ENCODE data around the gene EPHB1.
"Not testable (repeated sequence)": the region's sequence is repeated elsewhere in the genome, so short reads cannot be mapped to it uniquely, and the experiment has no call there.

EPHB1 gene

GRCh38 chr3:135097276-135097946, 302.4 kb downstream of the EPHB1 start:
- H3K4me1 ChIP-seq (ENCODE audit: control insufficient read depth, low read depth, low read length), result peaks cover 11% of the 10 kb centered on the region
- no peak overlapping the region for H3K4me3 ChIP-seq (ENCODE audit: low read length)
- no peaks in the 10 kb centered on the region for H3K27me3 ChIP-seq (ENCODE audit: control insufficient read depth, insufficient read depth, low read length)
- H3K36me3 ChIP-seq (ENCODE audit: control insufficient read depth, low read depth, low read length), result no peaks in the 10 kb centered on the region
- no peak overlapping the region for H3K9ac ChIP-seq (ENCODE audit: low read length)
- no peak overlapping the region for H3K27ac ChIP-seq (ENCODE audit: low read length)
- no peaks in the 10 kb centered on the region for H3K9me3 ChIP-seq (ENCODE audit: control insufficient read depth, low read depth, low read length)

GRCh38 chr3:135099734-135100355, 304.8 kb downstream of the EPHB1 start:
- Histone ChIP-seq H3K27me3 (ENCODE audit: control insufficient read depth, insufficient read depth, low read length) (no peaks in the 10 kb centered on the region), H3K36me3 (ENCODE audit: control insufficient read depth, low read depth, low read length) (no peaks in the 10 kb centered on the region), H3K4me1 (ENCODE audit: control insufficient read depth, low read depth, low read length) (peaks cover 19% of the 10 kb centered on the region), H3K27ac (ENCODE audit: low read length) (no peak overlapping the region), H3K9ac (ENCODE audit: low read length) (no peak overlapping the region), H3K9me3 (ENCODE audit: control insufficient read depth, low read depth, low read length) (no peaks in the 10 kb centered on the region), H3K4me3 (ENCODE audit: low read length) (no peak overlapping the region)

DNA sequence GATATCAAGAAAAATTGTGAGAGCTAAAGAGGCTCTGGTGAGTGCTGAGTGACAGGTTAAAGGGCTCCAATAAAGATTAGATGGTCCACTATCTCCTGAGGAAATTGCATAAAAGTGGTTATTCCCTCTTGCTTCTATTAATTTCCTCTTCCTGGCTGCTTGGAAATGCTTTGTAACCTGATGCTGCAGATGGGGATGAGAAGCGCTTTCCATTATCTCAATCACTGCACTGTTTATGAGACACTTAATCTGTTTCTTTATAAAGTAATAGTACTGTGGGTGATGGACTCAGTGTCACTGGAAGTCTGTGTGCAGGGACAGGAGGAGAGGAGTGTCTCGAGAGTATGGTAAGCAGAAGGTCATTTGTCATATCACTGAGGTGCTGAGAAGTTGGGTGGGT, 305.3 kb downstream of the EPHB1 start:
- Histone ChIP-seq H3K9ac (ENCODE audit: low read length) (no peak overlapping the region), H3K9me3 (ENCODE audit: control insufficient read depth, low read depth, low read length) (no peaks in the 10 kb centered on the region), H3K27ac (ENCODE audit: low read length) (no peak overlapping the region), H3K36me3 (ENCODE audit: control insufficient read depth, low read depth, low read length) (no peaks in the 10 kb centered on the region), H3K4me3 (ENCODE audit: low read length) (no peak overlapping the region), H3K4me1 (ENCODE audit: control insufficient read depth, low read depth, low read length) (peaks cover 19% of the 10 kb centered on the region), H3K27me3 (ENCODE audit: control insufficient read depth, insufficient read depth, low read length) (no peaks in the 10 kb centered on the region)

- Histone ChIP-seq H3K9ac (ENCODE audit: low read length) (no peak overlapping the region), H3K36me3 (ENCODE audit: control insufficient read depth, low read depth, low read length) (no peaks in the 10 kb centered on the region), H3K27ac (ENCODE audit: low read length) (no peak overlapping the region), H3K9me3 (ENCODE audit: control insufficient read depth, low read depth, low read length) (no peaks in the 10 kb centered on the region), H3K27me3 (ENCODE audit: control insufficient read depth, insufficient read depth, low read length) (no peaks in the 10 kb centered on the region), H3K4me3 (ENCODE audit: low read length) (no peak overlapping the region), H3K4me1 (ENCODE audit: control insufficient read depth, low read depth, low read length) (peaks cover 19% of the 10 kb centered on the region)
These were observed 308.9 kb downstream of the EPHB1 start for GRCh38 chr3:135103917-135104316.

DNA sequence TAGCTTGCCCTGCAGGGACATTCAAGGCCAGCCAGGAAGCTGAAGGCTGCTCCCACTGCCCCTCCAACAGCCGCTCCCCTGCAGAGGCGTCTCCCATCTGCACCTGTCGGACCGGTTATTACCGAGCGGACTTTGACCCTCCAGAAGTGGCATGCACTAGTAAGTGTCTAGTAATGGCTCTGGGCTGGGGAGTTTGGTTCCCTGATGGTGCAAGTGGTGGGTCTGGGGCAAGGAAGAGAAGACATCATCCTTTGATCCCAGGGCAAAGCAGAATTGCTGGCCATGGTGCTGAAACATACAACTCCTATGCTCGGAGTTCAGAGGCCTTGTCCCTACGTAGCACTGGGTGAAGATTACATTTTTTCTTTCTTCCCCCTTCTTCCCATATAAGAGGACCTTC, 311.4 kb downstream of the EPHB1 start:
- Histone ChIP-seq H3K27ac (ENCODE audit: low read length) (no peak overlapping the region), H3K4me3 (ENCODE audit: low read length) (no peak overlapping the region), H3K9ac (ENCODE audit: low read length) (no peak overlapping the region), H3K9me3 (ENCODE audit: control insufficient read depth, low read depth, low read length) (no peaks in the 10 kb centered on the region), H3K36me3 (ENCODE audit: control insufficient read depth, low read depth, low read length) (no peaks in the 10 kb centered on the region), H3K27me3 (ENCODE audit: control insufficient read depth, insufficient read depth, low read length) (no peaks in the 10 kb centered on the region), H3K4me1 (ENCODE audit: control insufficient read depth, low read depth, low read length) (peaks cover 8% of the 10 kb centered on the region)

DNA sequence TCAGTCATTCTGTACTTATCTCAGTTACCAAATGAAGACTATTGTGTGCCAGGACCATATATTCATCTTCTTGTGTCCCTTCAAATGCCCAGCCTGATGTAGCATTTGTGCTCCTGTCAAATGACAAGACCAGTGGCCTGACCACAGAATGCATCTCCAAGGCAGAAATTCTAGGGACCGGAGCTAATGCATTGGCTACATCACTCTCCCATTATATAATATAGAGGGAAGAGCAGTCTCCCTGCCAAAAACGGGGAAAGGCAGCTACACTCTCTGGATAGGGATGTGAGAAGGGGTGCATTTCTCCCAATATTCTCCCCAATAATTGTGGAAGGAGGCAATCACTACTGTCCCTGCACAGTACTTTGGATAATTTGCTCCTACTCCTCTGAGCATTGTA, 312.0 kb downstream of the EPHB1 start:
- Histone ChIP-seq H3K4me3 (ENCODE audit: low read length) (no peak overlapping the region), H3K27me3 (ENCODE audit: control insufficient read depth, insufficient read depth, low read length) (no peaks in the 10 kb centered on the region), H3K4me1 (ENCODE audit: control insufficient read depth, low read depth, low read length) (peaks cover 8% of the 10 kb centered on the region), H3K36me3 (ENCODE audit: control insufficient read depth, low read depth, low read length) (no peaks in the 10 kb centered on the region), H3K9me3 (ENCODE audit: control insufficient read depth, low read depth, low read length) (no peaks in the 10 kb centered on the region), H3K27ac (ENCODE audit: low read length) (no peak overlapping the region), H3K9ac (ENCODE audit: low read length) (no peak overlapping the region)

DNA sequence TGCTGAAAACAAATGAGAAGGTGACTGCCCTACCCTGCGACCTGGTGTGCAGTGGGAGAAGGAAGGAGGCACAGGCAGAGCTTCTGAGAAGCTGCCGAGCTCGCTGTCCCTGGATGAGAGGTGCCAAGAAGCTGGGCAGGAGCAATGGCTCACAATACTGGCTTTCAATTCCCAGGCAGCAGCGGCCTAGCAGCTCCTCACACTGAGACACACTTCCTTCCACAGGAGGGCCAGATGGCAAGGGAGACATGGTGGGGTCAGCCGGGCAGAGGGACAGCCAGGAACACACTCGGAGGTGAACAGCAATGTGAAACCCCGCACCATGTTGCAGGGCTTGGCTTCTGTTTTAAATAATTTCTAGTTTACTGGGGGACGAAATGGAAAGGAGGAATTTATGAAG, 314.6 kb downstream of the EPHB1 start:
- Histone ChIP-seq H3K9ac (ENCODE audit: low read length) (no peak overlapping the region), H3K4me3 (ENCODE audit: low read length) (no peak overlapping the region), H3K9me3 (ENCODE audit: control insufficient read depth, low read depth, low read length) (no peaks in the 10 kb centered on the region), H3K27me3 (ENCODE audit: control insufficient read depth, insufficient read depth, low read length) (no peaks in the 10 kb centered on the region), H3K4me1 (ENCODE audit: control insufficient read depth, low read depth, low read length) (no peaks in the 10 kb centered on the region), H3K36me3 (ENCODE audit: control insufficient read depth, low read depth, low read length) (no peaks in the 10 kb centered on the region), H3K27ac (ENCODE audit: low read length) (no peak overlapping the region)

GRCh38 chr3:135114551-135114950, 319.5 kb downstream of the EPHB1 start:
- not testable (repeated sequence) for H3K27ac ChIP-seq (ENCODE audit: low read length); H3K27me3 ChIP-seq (ENCODE audit: control insufficient read depth, insufficient read depth, low read length); H3K9ac ChIP-seq (ENCODE audit: low read length); H3K4me1 ChIP-seq (ENCODE audit: control insufficient read depth, low read depth, low read length); H3K4me3 ChIP-seq (ENCODE audit: low read length); H3K36me3 ChIP-seq (ENCODE audit: control insufficient read depth, low read depth, low read length); H3K9me3 ChIP-seq (ENCODE audit: control insufficient read depth, low read depth, low read length)

GRCh38 chr3:135117977-135118376, 322.9 kb downstream of the EPHB1 start:
- Histone ChIP-seq H3K36me3 (ENCODE audit: control insufficient read depth, low read depth, low read length) (no peaks in the 10 kb centered on the region), H3K4me3 (ENCODE audit: low read length) (no peak overlapping the region), H3K4me1 (ENCODE audit: control insufficient read depth, low read depth, low read length) (no peaks in the 10 kb centered on the region), H3K9me3 (ENCODE audit: control insufficient read depth, low read depth, low read length) (no peaks in the 10 kb centered on the region), H3K9ac (ENCODE audit: low read length) (no peak overlapping the region), H3K27me3 (ENCODE audit: control insufficient read depth, insufficient read depth, low read length) (no peaks in the 10 kb centered on the region), H3K27ac (ENCODE audit: low read length) (no peak overlapping the region)

DNA sequence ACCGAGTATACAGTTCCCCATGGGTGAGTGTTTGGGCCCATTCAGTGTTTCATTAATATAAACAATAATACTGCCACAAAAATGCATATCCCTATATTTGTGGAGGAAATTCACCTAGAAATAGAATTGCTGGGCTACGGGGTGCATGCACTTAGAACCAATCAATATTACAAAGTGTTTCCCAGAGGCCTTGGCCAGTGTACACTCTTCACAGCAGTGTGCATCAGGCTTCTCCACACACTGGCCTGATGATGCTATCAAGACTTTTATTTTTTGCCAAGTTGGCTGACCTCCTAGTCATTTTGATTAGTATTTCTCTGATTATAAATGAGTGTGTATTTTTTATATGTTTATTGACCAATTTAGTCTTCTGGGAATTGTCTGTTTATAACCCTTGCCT, 323.7 kb downstream of the EPHB1 start:
- Histone ChIP-seq H3K4me1 (ENCODE audit: control insufficient read depth, low read depth, low read length) (no peaks in the 10 kb centered on the region), H3K36me3 (ENCODE audit: control insufficient read depth, low read depth, low read length) (no peaks in the 10 kb centered on the region), H3K9me3 (ENCODE audit: control insufficient read depth, low read depth, low read length) (no peaks in the 10 kb centered on the region), H3K4me3 (ENCODE audit: low read length) (no peak overlapping the region), H3K27me3 (ENCODE audit: control insufficient read depth, insufficient read depth, low read length) (no peaks in the 10 kb centered on the region), H3K9ac (ENCODE audit: low read length) (no peak overlapping the region), H3K27ac (ENCODE audit: low read length) (no peak overlapping the region)

GRCh38 chr3:135125171-135125801, 330.2 kb downstream of the EPHB1 start:
- no peaks in the 10 kb centered on the region for H3K27me3 ChIP-seq (ENCODE audit: control insufficient read depth, insufficient read depth, low read length)
- H3K9ac ChIP-seq (ENCODE audit: low read length), result no peak overlapping the region
- H3K36me3 ChIP-seq (ENCODE audit: control insufficient read depth, low read depth, low read length), result no peaks in the 10 kb centered on the region
- no peaks in the 10 kb centered on the region for H3K9me3 ChIP-seq (ENCODE audit: control insufficient read depth, low read depth, low read length)
- H3K4me1 ChIP-seq (ENCODE audit: control insufficient read depth, low read depth, low read length), result no peaks in the 10 kb centered on the region
- H3K4me3 ChIP-seq (ENCODE audit: low read length), result no peak overlapping the region
- H3K27ac ChIP-seq (ENCODE audit: low read length), result no peak overlapping the region

- Histone ChIP-seq H3K27ac (ENCODE audit: low read length) (no peak overlapping the region), H3K4me1 (ENCODE audit: control insufficient read depth, low read depth, low read length) (no peaks in the 10 kb centered on the region), H3K36me3 (ENCODE audit: control insufficient read depth, low read depth, low read length) (no peaks in the 10 kb centered on the region), H3K9me3 (ENCODE audit: control insufficient read depth, low read depth, low read length) (no peaks in the 10 kb centered on the region), H3K9ac (ENCODE audit: low read length) (no peak overlapping the region), H3K27me3 (ENCODE audit: control insufficient read depth, insufficient read depth, low read length) (no peaks in the 10 kb centered on the region), H3K4me3 (ENCODE audit: low read length) (no peak overlapping the region)
These were observed 332.9 kb downstream of the EPHB1 start for GRCh38 chr3:135127946-135128470.
